Osteocyte (in vitro differentiated cells): ENCODE measurements around the gene SLFN13. TPM values are rescaled to one million over a fixed set of nuclear protein-coding genes. Genes with fewer than 3 reads are reported as not detected.
"Not testable (repeated sequence)": the region's sequence is repeated elsewhere in the genome, so short reads cannot be mapped to it uniquely, and the experiment has no call there.

Experiments used
- DNase-seq: peaks from one replicate; pipeline ENCODE4 v3.0.0; 2021; ENCODE audit warnings: mixed read lengths; ENCODE audit not compliant: unreplicated experiment; ENCODE audit errors: extremely low spot score
- H3K27ac Mint-ChIP-seq: one replicate; pipeline ENCODE4 v1.8.0; 2021; ENCODE audit warnings: mild to moderate bottlenecking, mixed read lengths; ENCODE audit not compliant: unreplicated experiment
- H3K27me3 Mint-ChIP-seq: one replicate; pipeline ENCODE4 v1.8.0; 2021; ENCODE audit warnings: mixed read lengths; ENCODE audit not compliant: unreplicated experiment
- H3K36me3 Mint-ChIP-seq: one replicate; pipeline ENCODE4 v1.8.0; 2021; ENCODE audit warnings: mixed read lengths; ENCODE audit not compliant: unreplicated experiment
- H3K4me1 Mint-ChIP-seq: one replicate; pipeline ENCODE4 v1.8.0; 2021; ENCODE audit warnings: mixed read lengths; ENCODE audit not compliant: unreplicated experiment
- H3K4me3 Mint-ChIP-seq: one replicate; pipeline ENCODE4 v1.8.0; 2021; ENCODE audit warnings: mild to moderate bottlenecking, moderate library complexity, mixed read lengths; ENCODE audit not compliant: unreplicated experiment
- H3K9me3 Mint-ChIP-seq: one replicate; pipeline ENCODE4 v1.8.0; 2021; ENCODE audit warnings: mixed read lengths; ENCODE audit not compliant: unreplicated experiment
- CTCF ChIP-seq: fragments of 200-600 bp; sonication (generic); IDR thresholded peaks from 2 replicates; pipeline ENCODE4 v1.5.0; 2021; ENCODE audit warnings: antibody characterized with exemption, mild to moderate bottlenecking, moderate library complexity
- total RNA-seq: library from RNA; stranded (reverse); gene quantifications from 2 replicates; pipeline ENCODE4 v1.2.1, GENCODE V29; 2021

Gene SLFN13
- total RNA-seq, 1 donor from 2014 or later: 9.0 TPM

- TF ChIP-seq CTCF: no peak
- Mint-ChIP-seq H3K27ac (no peak overlapping the region), H3K36me3 (peaks cover 52% of the 10 kb centered on the region)
These were observed 31.9 kb downstream of the SLFN13 start for GRCh38 chr17:35416659-35417058.

GRCh38 chr17:35414707-35415106 is 33.9 kb downstream of the SLFN13 start:
- H3K4me1 Mint-ChIP-seq, DNase-seq, H3K27ac Mint-ChIP-seq, H3K27me3 Mint-ChIP-seq, H3K4me3 Mint-ChIP-seq: not testable (repeated sequence)
- H3K9me3 Mint-ChIP-seq: peaks cover 13% of the 10 kb centered on the region
- peaks cover 61% of the 10 kb centered on the region for H3K36me3 Mint-ChIP-seq

More at GRCh38 chr17:35416659-35417058, 31.9 kb downstream of the SLFN13 start:
- H3K9me3 Mint-ChIP-seq: peaks cover 13% of the 10 kb centered on the region
- H3K27me3 Mint-ChIP-seq: no peaks in the 10 kb centered on the region
- DNase-seq: no peak
- H3K4me1 Mint-ChIP-seq: no peaks in the 10 kb centered on the region
- no peak overlapping the region for H3K4me3 Mint-ChIP-seq

- Mint-ChIP-seq H3K4me3 (no peak overlapping the region), H3K36me3 (peaks cover 61% of the 10 kb centered on the region)
- no peak for DNase-seq
These were observed 34.3 kb downstream of the SLFN13 start for GRCh38 chr17:35414247-35414646.

GRCh38 chr17:35407531-35407930 is 41.0 kb downstream of the SLFN13 start:
- no peaks in the 10 kb centered on the region for H3K27me3 Mint-ChIP-seq
- peaks cover 4% of the 10 kb centered on the region for H3K9me3 Mint-ChIP-seq
- DNase-seq: no peak
- H3K36me3 Mint-ChIP-seq: peaks cover 52% of the 10 kb centered on the region
- H3K27ac Mint-ChIP-seq: no peak overlapping the region
- TF ChIP-seq CTCF: no peak
- H3K4me3 Mint-ChIP-seq: no peak overlapping the region
- no peaks in the 10 kb centered on the region for H3K4me1 Mint-ChIP-seq

More at GRCh38 chr17:35414247-35414646, 34.3 kb downstream of the SLFN13 start:
- H3K4me1 Mint-ChIP-seq: no peaks in the 10 kb centered on the region
- no peak overlapping the region for H3K27ac Mint-ChIP-seq
- TF ChIP-seq CTCF: no peak
- H3K27me3 Mint-ChIP-seq: no peaks in the 10 kb centered on the region
- H3K9me3 Mint-ChIP-seq: peaks cover 15% of the 10 kb centered on the region

GRCh38 chr17:35406568-35406967 is 42.0 kb downstream of the SLFN13 start:
- DNase-seq: no peak
- Mint-ChIP-seq H3K36me3 (peaks cover 49% of the 10 kb centered on the region), H3K9me3 (peaks cover 4% of the 10 kb centered on the region)

More at GRCh38 chr17:35406568-35406967, 42.0 kb downstream of the SLFN13 start:
- TF ChIP-seq CTCF: no peak
- H3K4me1 Mint-ChIP-seq: no peaks in the 10 kb centered on the region
- H3K27me3 Mint-ChIP-seq: no peaks in the 10 kb centered on the region
- no peak overlapping the region for H3K4me3 Mint-ChIP-seq
- no peak overlapping the region for H3K27ac Mint-ChIP-seq
